ENCODE measurements around the gene HS1BP3. TPM values are rescaled to one million over a fixed set of nuclear protein-coding genes. Genes with fewer than 3 reads are reported as not detected.
A peak's percentile ranks its signal among the peaks of the same experiment; 100 is the strongest.

HS1BP3 gene
- total RNA-seq, 2 experiments from 2014 or later, result 14.1 to 14.4 TPM

- Mint-ChIP-seq H3K27ac (no peak overlapping the region), H3K27me3 (no peaks in the 10 kb centered on the region), H3K4me3 (no peak overlapping the region), H3K4me1 (peaks cover 9% of the 10 kb centered on the region), H3K9me3 (no peaks in the 10 kb centered on the region), H3K36me3 (ENCODE audit: low read depth) (no peaks in the 10 kb centered on the region)
- DNase-seq, result no peak
- ChIA-PET CTCF (interaction anchor here (0.8 kb wide), 1 partner anchor 9 kb away, joined by 3 read pairs; no protein-coding TSS in a partner anchor), POLR2A (interaction anchor here (0.7 kb wide), 1 partner anchor 34 kb away, joined by 3 read pairs; no protein-coding TSS in a partner anchor)
Measured at GRCh38 chr2:20599861-20600461, 50.9 kb downstream of the HS1BP3 start.

DNA sequence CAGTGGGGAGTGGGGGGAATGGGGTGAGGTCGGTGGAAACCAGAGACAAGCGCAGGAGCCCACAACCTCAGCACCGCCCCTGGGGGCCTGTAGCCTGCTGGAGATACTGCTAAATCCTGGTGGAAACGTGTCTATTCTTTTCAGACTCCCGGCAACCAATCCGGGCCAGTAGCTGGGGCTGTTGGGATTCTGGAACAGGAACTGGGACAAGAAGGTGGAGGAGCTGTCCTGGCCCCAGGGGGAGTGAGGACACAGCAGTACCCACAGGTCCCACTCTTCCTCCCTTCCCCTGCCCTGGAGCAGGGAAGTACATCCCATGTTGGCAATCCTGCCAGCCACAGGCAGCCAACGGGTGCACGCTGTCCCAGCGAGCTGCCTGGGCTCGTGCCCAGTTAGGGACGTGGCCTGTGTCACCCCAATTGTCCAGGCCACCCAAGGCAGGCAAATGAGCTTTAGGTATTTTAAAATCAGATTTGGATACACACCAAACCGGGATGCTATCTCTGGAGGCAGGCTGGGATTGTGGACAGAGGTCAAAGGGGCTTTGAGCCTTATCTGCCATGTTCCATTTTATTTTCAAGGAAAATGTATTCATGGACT lies 51.8 kb downstream of the HS1BP3 start:
- H3K36me3 Mint-ChIP-seq (ENCODE audit: low read depth), result no peaks in the 10 kb centered on the region
- ChIA-PET POLR2A (interaction anchor here (0.7 kb wide), 1 partner anchor 33 kb away, joined by 3 read pairs; no protein-coding TSS in a partner anchor), CTCF (interaction anchor here (0.5 to 1.5 kb wide), 2 partner anchors 19 to 45 kb away, joined by 3 read pairs; no protein-coding TSS in a partner anchor)
- H3K27ac Mint-ChIP-seq, result no peak overlapping the region
- H3K27me3 Mint-ChIP-seq, result no peaks in the 10 kb centered on the region
- peaks cover 9% of the 10 kb centered on the region for H3K4me1 Mint-ChIP-seq
- no peak overlapping the region for H3K4me3 Mint-ChIP-seq
- DNase-seq, result no peak
- H3K9me3 Mint-ChIP-seq, result no peaks in the 10 kb centered on the region

DNA sequence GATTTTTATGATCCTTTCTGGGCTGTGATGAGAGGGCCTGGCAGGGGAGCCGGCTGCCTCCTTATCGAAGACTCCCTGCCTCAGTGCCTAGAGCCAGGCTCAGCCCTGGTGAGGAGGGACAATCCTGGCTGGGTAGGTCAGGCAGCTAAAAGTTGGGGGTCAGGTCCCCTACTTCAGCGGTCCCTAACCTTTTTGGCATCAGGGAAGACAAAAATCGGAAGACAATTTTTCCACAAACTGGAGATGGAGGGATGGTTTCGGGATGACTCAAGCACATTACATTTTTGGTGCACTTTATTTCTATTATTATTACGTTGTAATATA lies 53.1 kb downstream of the HS1BP3 start:
- POLR2A ChIA-PET, result no interaction called here
- CTCF ChIA-PET, result interaction anchor here (1.1 to 1.6 kb wide), 4 partner anchors 20 to 192 kb away, joined by 3 read pairs; no protein-coding TSS in a partner anchor
- H3K4me1 Mint-ChIP-seq, result peaks cover 9% of the 10 kb centered on the region
- DNase-seq, result no peak
- H3K36me3 Mint-ChIP-seq (ENCODE audit: low read depth), result no peaks in the 10 kb centered on the region
- no peaks in the 10 kb centered on the region for H3K27me3 Mint-ChIP-seq
- H3K27ac Mint-ChIP-seq, result no peak overlapping the region
- no peaks in the 10 kb centered on the region for H3K9me3 Mint-ChIP-seq
- no peak overlapping the region for H3K4me3 Mint-ChIP-seq

DNA sequence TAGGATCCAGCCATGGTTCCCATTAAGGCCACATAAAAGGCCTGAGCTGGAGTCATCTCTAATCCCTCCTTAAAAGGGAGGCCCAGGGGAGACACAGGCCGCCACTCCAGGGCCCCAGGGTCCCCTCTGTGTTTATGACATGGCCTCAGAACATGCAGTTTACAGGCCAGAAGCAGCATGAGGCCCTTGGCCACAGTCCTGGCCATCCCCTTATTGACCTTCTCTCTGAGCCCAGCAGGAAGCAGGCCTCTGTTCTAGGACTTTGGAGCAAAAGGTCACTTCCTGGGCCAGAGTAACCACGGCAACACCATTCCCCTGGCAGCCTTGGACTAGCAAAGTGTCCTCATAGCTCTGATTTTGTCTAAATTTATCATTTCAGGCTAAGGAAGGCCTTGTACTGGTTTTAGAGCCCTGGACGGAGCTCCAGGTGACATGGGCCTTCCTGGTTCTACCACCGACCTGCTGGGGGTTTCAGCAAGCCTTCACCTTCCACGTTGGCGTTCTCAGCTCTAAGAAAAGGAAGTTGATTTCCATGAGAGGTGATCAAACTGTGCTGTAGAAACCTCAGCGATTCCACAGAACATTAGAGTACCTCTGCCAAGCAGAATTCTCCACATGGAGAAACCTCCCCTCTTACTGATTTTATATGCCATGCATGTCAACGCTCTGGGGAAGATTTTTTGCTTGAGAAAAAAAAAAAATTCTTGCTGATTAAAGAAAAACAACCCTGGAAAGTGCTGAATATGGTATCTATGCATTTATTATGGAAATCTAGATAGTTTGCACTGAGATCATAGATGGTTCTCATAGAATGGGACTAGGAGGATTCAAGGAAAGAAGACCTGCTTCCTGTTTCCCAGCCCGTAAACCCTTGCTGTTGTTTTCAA lies 53.7 kb downstream of the HS1BP3 start:
- ChIA-PET POLR2A (no interaction called here), CTCF (interaction anchor here (0.9 to 1.6 kb wide), 4 partner anchors 9 to 192 kb away, joined by 3 to 4 read pairs (median 3); no protein-coding TSS in a partner anchor)
- H3K4me3 Mint-ChIP-seq, result no peak overlapping the region
- H3K4me1 Mint-ChIP-seq, result peaks cover 9% of the 10 kb centered on the region
- no peak for DNase-seq
- H3K9me3 Mint-ChIP-seq, result no peaks in the 10 kb centered on the region
- no peaks in the 10 kb centered on the region for H3K36me3 Mint-ChIP-seq (ENCODE audit: low read depth)
- no peak overlapping the region for H3K27ac Mint-ChIP-seq
- no peaks in the 10 kb centered on the region for H3K27me3 Mint-ChIP-seq

GRCh38 chr2:20596193-20596972 lies 54.5 kb downstream of the HS1BP3 start:
- Mint-ChIP-seq H3K36me3 (ENCODE audit: low read depth) (no peaks in the 10 kb centered on the region), H3K27ac (no peak overlapping the region), H3K4me3 (no peak overlapping the region), H3K4me1 (peaks cover 9% of the 10 kb centered on the region), H3K9me3 (no peaks in the 10 kb centered on the region), H3K27me3 (no peaks in the 10 kb centered on the region)
- CTCF ChIA-PET, result interaction anchor here (0.9 to 1.8 kb wide), 11 partner anchors 8 to 185 kb away, joined by 3 to 6 read pairs (median 3); no protein-coding TSS in a partner anchor
- POLR2A ChIA-PET, result no interaction called here
- no peak for DNase-seq

DNA sequence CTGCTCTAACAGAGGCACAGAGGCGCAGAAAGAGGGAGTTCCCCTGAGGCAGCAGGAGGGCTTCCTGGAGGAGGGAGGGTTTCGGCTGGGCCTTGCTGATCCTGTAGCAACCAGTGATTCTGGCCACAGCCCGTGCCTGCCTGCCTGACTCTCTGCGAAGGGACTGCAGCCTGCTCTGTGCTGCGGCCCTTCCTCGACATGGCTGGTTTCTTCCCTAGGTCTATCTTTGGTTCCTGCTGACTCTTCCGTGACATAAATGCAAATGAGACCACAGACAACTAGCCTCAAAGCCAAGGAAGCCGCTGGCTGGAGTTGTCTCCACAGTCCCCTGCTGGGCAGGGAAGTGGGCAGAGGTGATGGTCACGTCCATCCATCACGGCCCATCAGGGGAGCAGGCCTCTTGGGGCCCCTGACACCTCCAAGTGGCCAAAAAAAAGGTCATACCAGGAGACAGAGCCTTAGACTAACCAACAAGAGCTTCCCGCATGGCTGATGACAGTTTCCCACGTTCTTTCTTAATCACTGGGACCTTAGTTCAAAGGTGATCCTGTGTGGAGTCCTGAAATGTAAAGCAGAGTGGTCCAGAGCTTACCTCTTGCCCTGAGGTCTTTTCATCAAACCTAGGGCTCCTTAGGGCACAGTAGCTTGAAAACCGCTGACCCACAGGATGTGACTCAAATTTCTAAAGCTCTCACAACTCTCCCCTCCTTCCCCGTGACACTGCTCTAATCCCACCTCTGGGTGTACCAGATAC lies 55.3 kb downstream of the HS1BP3 start:
- peaks cover 9% of the 10 kb centered on the region for H3K4me1 Mint-ChIP-seq
- H3K9me3 Mint-ChIP-seq, result no peaks in the 10 kb centered on the region
- no peak overlapping the region for H3K4me3 Mint-ChIP-seq
- H3K27ac Mint-ChIP-seq, result peak overlapping the region; percentile 63
- no peak for DNase-seq
- CTCF ChIA-PET, result interaction anchor here (0.9 to 1.8 kb wide), 9 partner anchors 9 to 184 kb away, joined by 3 to 6 read pairs (median 3); no protein-coding TSS in a partner anchor
- POLR2A ChIA-PET, result no interaction called here
- H3K36me3 Mint-ChIP-seq (ENCODE audit: low read depth), result no peaks in the 10 kb centered on the region
- H3K27me3 Mint-ChIP-seq, result no peaks in the 10 kb centered on the region

DNA sequence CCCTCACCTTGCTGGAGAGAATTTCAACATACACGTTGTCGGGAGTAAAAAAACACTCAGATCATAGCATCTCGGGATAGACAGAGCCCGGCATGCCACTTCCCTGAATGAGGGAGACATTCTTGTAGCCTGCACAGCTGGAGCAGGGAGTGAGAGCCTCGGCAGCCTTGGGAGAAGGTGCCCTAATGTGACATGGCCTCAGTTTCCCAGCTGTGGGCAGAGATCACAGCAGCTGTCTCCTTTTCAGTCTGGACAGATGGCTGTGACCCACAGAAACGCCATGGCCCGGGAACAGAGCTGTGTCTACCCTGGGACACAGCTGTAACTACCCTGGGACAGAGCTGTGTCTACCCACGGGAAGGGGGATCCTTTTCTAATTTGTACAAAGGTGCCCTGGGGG lies 55.9 kb downstream of the HS1BP3 start:
- Mint-ChIP-seq H3K9me3 (no peaks in the 10 kb centered on the region), H3K27ac (no peak overlapping the region), H3K36me3 (ENCODE audit: low read depth) (no peaks in the 10 kb centered on the region), H3K4me1 (peaks cover 9% of the 10 kb centered on the region), H3K27me3 (no peaks in the 10 kb centered on the region), H3K4me3 (no peak overlapping the region)
- POLR2A ChIA-PET, result no interaction called here
- DNase-seq, result no peak
- CTCF ChIA-PET, result interaction anchor here (1.2 to 1.8 kb wide), 2 partner anchors 14 to 18 kb away, joined by 3 to 6 read pairs; no protein-coding TSS in a partner anchor

DNA sequence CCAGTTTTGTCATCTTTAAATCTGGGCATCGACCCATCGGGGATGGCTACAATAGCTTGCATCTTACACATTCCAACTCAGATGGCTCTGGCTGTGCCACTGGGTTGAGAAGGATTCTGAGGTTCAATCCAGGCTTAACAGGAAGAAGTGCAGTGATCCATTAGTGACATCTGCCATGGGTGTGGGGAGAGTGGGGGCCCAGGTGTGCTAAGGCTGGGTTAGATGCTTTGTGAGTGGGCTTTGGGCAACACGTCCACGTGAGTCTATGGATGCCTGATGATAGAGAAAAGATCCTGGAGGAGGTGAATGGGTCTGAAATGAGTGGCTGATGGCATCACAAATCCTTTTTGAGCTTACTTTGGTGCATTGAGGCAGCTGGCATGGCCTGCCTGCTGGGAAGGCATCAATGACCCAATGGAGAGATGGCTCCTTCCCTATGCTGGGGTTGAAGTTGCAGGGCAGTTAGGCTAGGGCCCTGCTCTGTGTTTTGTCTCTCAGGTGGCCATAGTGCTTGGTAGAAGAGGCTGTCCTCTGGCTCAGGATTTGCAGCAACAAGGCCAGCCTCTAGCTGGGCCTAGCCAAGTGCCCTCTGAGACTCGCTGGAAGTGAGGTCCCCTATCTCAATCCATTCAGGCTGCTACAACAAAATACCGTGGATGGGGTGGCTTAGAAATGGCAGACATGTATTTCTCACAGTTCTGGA lies 56.7 kb downstream of the HS1BP3 start:
- no peaks in the 10 kb centered on the region for H3K9me3 Mint-ChIP-seq
- CTCF ChIA-PET, result interaction anchor here (1.2 to 1.8 kb wide), 2 partner anchors 13 to 17 kb away, joined by 3 to 6 read pairs; no protein-coding TSS in a partner anchor
- H3K27ac Mint-ChIP-seq, result no peak overlapping the region
- H3K36me3 Mint-ChIP-seq (ENCODE audit: low read depth), result no peaks in the 10 kb centered on the region
- H3K4me3 Mint-ChIP-seq, result no peak overlapping the region
- POLR2A ChIA-PET, result no interaction called here
- no peaks in the 10 kb centered on the region for H3K27me3 Mint-ChIP-seq
- DNase-seq, result no peak
- peaks cover 9% of the 10 kb centered on the region for H3K4me1 Mint-ChIP-seq

DNA sequence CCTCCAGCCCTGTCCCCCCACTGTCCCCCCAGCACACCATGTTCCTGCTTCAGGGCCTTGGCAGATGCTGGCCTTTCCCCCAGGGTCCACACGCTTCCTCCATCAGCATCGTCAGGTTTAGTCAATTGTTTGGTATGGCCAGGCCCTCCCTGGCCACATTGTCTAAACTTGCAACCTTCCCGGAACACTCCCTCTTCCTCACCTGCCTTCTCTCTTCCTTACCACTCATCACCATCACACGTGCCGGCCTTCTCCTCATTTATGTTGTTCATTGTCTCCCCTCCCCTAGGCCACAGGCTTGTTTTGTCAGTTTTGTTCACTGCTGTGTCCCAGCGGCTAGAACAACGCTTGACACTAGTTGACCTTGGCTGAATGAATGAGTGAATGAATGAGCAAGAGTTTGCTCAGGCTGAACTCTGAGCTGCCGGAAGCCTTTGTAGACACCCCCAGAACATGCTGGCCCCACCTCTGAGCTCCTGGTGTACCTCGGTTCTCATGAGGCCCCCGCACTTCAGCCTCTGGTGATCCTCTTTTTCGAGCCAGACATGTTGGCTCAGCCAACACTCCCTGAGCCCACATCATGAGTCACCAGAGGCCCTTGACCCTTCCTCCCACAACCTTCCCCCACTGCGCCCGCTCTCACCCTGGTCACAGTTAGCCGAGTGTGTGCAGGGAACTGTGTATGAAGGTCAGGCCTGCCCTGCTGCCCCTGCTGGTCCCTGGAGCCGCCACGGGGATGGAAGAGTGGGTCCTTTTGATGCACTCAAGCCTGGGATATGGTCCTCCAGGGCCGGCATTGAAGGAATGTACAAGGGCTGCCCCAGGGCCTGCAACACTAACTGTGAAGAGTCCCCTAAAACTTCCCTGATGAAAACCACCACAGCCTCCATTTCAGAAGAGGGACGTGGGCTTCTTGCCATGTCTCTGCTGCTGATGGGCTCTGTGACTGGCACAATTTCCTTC lies 57.5 kb downstream of the HS1BP3 start:
- ChIA-PET POLR2A (no interaction called here), CTCF (no interaction called here)
- H3K27me3 Mint-ChIP-seq, result no peaks in the 10 kb centered on the region
- H3K4me1 Mint-ChIP-seq, result peaks cover 9% of the 10 kb centered on the region
- DNase-seq, result no peak
- H3K9me3 Mint-ChIP-seq, result no peaks in the 10 kb centered on the region
- no peaks in the 10 kb centered on the region for H3K36me3 Mint-ChIP-seq (ENCODE audit: low read depth)
- no peak overlapping the region for H3K27ac Mint-ChIP-seq
- H3K4me3 Mint-ChIP-seq, result no peak overlapping the region

GRCh38 chr2:20592106-20593071 lies 58.5 kb downstream of the HS1BP3 start:
- DNase-seq, result no peak
- H3K27ac Mint-ChIP-seq, result no peak overlapping the region
- ChIA-PET CTCF (interaction anchor here (0.7 to 1.1 kb wide), 2 partner anchors 11 to 85 kb away, joined by 3 read pairs; no protein-coding TSS in a partner anchor), POLR2A (no interaction called here)
- H3K9me3 Mint-ChIP-seq, result no peaks in the 10 kb centered on the region
- no peak overlapping the region for H3K4me3 Mint-ChIP-seq
- H3K4me1 Mint-ChIP-seq, result peaks cover 9% of the 10 kb centered on the region
- H3K36me3 Mint-ChIP-seq (ENCODE audit: low read depth), result no peaks in the 10 kb centered on the region
- H3K27me3 Mint-ChIP-seq, result no peaks in the 10 kb centered on the region

Measured in activated CD4-positive, alpha-beta T cell treated with anti-CD3 and anti-CD28 coated beads, Interleukin-2, amount 10 ng/mL, durations not matched to agents 7 days and 5 days (primary cell).